Measurements from ENCODE around the gene FOXP1. TPM values are rescaled to one million over a fixed set of nuclear protein-coding genes. Genes with fewer than 3 reads are reported as not detected.

The FOXP1 gene
- total RNA-seq, 2 experiments from 2014 or later, result 66.3 to 68.8 TPM

DNA sequence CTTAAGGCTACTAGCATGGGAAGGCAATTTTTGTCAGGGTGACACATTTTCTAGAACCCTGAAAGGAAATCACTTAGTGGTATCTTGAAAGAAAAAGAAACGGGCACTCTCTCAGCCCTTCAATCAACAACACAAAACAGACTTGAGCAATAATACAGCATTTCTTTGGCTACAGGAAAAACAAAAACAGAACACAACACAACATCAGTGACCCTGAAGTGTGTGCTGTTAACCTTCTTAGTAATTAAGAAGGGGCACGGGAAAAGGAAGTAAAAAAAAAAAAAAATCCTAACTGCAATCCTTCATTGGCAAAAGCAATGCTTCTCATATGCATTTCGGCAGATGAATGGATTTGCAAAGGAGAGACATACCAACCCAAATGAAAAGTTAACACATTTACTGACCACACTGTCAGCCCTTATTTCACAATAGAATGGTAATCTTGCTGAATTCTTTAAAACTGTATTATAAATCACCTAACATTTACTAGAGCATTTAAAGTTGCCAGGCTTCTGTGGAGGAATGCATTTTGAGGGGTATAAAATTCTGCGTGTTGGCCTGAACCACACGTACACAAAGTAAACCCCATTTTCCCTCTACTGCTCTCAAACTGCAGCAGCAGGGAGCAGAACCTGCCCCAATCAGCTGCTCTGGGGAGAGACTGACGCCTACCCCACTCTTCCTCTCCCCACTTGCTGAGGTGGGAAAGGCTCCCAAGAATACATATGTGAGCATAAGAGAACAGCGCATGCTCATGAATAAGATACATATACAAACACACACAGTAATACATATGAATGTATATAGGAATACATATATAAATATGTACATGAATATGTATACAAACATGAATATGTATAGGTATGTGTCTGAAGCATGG lies 198.5 kb downstream of the FOXP1 start:
- CTCF ChIA-PET, result interaction anchor here (0.9 kb wide), 1 partner anchor 69 kb away, joined by 3 read pairs; no protein-coding TSS in a partner anchor
- DNase-seq (no peak), ATAC-seq (no peak)
- Mint-ChIP-seq H3K36me3 (peaks cover 4% of the 10 kb centered on the region), H3K27me3 (no peaks in the 10 kb centered on the region), H3K4me3 (no peak overlapping the region), H3K27ac (no peak overlapping the region), H3K4me1 (peaks cover 36% of the 10 kb centered on the region), H3K9me3 (ENCODE audit: low read depth) (no peaks in the 10 kb centered on the region)

DNA sequence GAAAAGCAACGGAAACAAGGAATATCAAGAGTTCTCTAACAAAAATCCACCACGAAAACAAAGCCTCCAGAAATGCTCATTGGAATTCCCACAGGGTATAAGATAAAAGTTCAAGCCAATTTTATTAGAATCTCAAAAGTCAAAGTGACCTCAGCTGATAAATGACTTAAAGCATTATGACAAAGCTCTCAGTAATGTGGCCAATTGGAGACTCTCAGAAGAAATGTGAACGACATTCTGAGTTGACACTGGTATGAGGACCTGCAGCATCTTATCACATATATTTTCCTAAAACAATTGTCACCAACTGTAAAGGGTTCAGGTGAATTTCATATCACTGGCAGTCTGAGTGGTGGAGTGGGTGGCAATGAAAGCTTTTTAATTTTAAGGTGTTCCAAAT lies 199.1 kb downstream of the FOXP1 start:
- DNase-seq (no peak), ATAC-seq (no peak)
- H3K4me1 Mint-ChIP-seq, result peaks cover 36% of the 10 kb centered on the region
- H3K27me3 Mint-ChIP-seq, result no peaks in the 10 kb centered on the region
- H3K9me3 Mint-ChIP-seq (ENCODE audit: low read depth), result no peaks in the 10 kb centered on the region
- H3K4me3 Mint-ChIP-seq, result no peak overlapping the region
- H3K27ac Mint-ChIP-seq, result no peak overlapping the region
- CTCF ChIA-PET, result interaction anchor here (0.9 kb wide), 1 partner anchor 70 kb away, joined by 3 read pairs; no protein-coding TSS in a partner anchor
- H3K36me3 Mint-ChIP-seq, result peaks cover 4% of the 10 kb centered on the region

DNA sequence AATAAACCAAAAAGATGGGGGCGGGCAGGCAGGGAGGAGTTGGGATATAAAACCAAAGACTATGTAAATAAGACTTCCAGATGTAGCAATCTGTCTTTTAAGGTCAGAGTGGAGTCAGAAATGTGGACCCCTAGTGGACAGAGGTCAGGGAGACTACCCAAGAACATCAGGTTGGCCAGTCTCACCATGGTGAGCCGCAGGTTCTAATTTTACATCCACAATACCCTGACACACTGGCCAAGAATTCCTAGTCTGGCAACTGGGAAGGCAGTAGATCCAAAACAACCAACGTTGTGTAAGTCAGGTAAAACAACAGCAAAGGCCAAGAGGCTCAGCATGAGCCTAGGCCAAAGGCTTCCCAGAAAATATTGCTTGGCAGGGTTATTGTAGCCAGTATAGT lies 203.4 kb downstream of the FOXP1 start:
- CTCF ChIA-PET, result no interaction called here
- no peak overlapping the region for H3K27ac Mint-ChIP-seq
- no peak for ATAC-seq

DNA sequence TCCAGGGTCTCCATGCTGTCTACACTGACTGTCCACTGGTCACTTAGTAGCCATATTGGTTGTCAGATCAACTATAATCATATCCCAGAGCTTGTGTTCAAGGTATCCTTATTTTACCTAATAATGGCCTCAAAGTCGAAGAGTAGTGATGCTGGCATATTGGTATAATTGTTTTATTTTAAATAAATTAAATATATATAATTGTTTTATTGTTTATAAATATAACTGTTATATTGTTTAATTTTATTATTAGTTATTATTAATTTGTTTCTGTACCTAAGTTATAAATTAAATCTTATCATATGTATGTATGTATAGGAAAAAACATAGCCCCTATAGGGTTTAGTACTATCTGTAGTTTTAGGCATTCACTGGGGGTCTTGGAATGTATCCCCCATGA lies 205.0 kb downstream of the FOXP1 start:
- H3K27ac Mint-ChIP-seq, result no peak overlapping the region
- CTCF ChIA-PET, result no interaction called here
- peaks cover 7% of the 10 kb centered on the region for H3K36me3 Mint-ChIP-seq
- no peaks in the 10 kb centered on the region for H3K9me3 Mint-ChIP-seq (ENCODE audit: low read depth)
- no peak overlapping the region for H3K4me3 Mint-ChIP-seq
- peaks cover 5% of the 10 kb centered on the region for H3K27me3 Mint-ChIP-seq
- no peak for DNase-seq
- no peak for ATAC-seq
- peaks cover 22% of the 10 kb centered on the region for H3K4me1 Mint-ChIP-seq

More for the DNA sequence above, 203.4 kb downstream of the FOXP1 start:
- Mint-ChIP-seq H3K36me3 (peaks cover 4% of the 10 kb centered on the region), H3K4me3 (no peak overlapping the region), H3K27me3 (peaks cover 2% of the 10 kb centered on the region), H3K4me1 (peaks cover 32% of the 10 kb centered on the region), H3K9me3 (ENCODE audit: low read depth) (no peaks in the 10 kb centered on the region)
- no peak for DNase-seq

DNA sequence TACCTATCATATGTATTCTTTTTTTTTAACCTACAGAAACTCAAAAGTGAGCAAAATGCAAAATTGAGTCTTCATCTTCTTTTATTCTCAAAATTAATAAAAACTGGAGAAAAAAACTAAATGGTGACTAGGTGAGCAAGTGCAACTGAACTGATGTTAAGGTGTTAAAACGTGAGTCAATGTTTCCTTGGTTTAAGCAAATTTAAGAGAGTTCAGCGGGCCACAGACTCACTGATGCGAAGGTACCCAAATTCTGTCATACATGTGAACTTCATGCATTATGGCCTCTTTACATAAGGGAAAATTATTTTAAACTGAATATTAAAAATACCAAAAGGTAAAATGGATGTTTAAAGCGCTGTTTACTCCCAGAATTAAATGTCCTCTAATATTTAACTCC lies 206.6 kb downstream of the FOXP1 start:
- Mint-ChIP-seq H3K4me3 (no peak overlapping the region), H3K27ac (no peak overlapping the region), H3K9me3 (ENCODE audit: low read depth) (no peaks in the 10 kb centered on the region), H3K27me3 (peaks cover 8% of the 10 kb centered on the region), H3K36me3 (peaks cover 6% of the 10 kb centered on the region), H3K4me1 (peaks cover 25% of the 10 kb centered on the region)
- DNase-seq, result no peak
- CTCF ChIA-PET, result interaction anchor here (1.5 kb wide), 1 partner anchor 10 kb away, joined by 4 read pairs; no protein-coding TSS in a partner anchor
- no peak for ATAC-seq

DNA sequence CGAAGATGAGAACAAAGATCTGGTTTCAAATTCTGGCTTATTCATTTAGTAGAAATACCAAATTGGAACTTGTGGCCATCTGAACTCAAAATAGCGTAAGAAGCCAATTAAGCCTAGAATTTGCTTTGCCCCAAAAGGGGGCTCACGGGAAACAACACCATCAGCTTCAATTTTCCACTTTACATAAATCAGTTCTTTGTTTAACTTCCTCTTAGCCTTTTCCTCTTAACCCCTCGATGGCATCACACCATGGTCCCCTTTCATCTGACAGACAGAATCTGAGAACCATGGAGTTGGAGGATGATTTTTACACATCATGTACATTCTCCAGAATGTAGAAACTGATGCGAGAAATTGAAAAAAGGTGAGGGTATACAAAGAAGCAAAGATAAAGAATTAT lies 207.0 kb downstream of the FOXP1 start:
- H3K36me3 Mint-ChIP-seq, result peaks cover 4% of the 10 kb centered on the region
- H3K4me1 Mint-ChIP-seq, result peaks cover 24% of the 10 kb centered on the region
- H3K27ac Mint-ChIP-seq, result no peak overlapping the region
- ATAC-seq, result no peak
- no peaks in the 10 kb centered on the region for H3K9me3 Mint-ChIP-seq (ENCODE audit: low read depth)
- DNase-seq, result no peak
- H3K27me3 Mint-ChIP-seq, result peaks cover 8% of the 10 kb centered on the region
- CTCF ChIA-PET, result interaction anchor here (1.5 kb wide), 1 partner anchor 10 kb away, joined by 4 read pairs; no protein-coding TSS in a partner anchor
- no peak overlapping the region for H3K4me3 Mint-ChIP-seq

- Mint-ChIP-seq H3K9me3 (ENCODE audit: low read depth) (no peaks in the 10 kb centered on the region), H3K4me3 (no peak overlapping the region), H3K27ac (no peak overlapping the region), H3K4me1 (peaks cover 13% of the 10 kb centered on the region), H3K27me3 (peaks cover 8% of the 10 kb centered on the region), H3K36me3 (peaks cover 3% of the 10 kb centered on the region)
- ATAC-seq (no peak), DNase-seq (no peak)
- CTCF ChIA-PET, result no interaction called here
Measured at GRCh38 chr3:71374582-71374981, 208.9 kb downstream of the FOXP1 start.

DNA sequence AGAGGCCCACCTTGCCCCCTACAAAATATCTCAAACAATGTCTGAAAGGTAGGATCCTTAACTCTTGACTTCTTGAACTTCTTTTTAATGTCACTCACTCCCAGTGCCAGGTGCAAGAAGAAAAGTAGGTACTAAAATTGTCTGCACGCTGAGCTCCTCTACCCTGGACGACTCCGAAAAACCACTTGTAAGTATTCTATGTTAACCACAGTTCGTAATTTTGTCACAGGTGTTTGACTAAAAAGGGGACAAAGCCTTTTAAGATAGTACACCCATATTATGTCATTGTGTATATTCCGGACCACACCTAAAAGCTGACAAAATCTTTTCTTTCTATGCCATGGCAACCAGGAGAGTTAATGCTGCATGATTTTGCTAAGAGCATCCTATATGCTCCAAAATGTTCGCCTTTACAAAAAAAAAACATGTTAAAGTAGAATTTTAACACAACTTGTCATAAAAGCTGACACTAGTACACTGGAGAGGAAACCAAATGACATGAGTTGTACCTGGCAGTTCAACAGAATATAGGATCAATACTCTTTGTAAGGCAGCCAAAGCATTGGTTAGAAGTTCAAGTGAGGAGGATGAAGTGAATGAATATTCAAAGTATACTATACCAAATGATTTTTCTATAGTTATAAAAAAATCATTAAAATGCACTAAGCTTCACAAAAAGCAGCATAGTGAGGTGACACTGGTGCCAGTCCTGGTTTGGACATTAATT lies 210.5 kb downstream of the FOXP1 start:
- CTCF ChIA-PET, result interaction anchor here (0.9 kb wide), 1 partner anchor 214 kb away, joined by 3 read pairs; no protein-coding TSS in a partner anchor

DNA sequence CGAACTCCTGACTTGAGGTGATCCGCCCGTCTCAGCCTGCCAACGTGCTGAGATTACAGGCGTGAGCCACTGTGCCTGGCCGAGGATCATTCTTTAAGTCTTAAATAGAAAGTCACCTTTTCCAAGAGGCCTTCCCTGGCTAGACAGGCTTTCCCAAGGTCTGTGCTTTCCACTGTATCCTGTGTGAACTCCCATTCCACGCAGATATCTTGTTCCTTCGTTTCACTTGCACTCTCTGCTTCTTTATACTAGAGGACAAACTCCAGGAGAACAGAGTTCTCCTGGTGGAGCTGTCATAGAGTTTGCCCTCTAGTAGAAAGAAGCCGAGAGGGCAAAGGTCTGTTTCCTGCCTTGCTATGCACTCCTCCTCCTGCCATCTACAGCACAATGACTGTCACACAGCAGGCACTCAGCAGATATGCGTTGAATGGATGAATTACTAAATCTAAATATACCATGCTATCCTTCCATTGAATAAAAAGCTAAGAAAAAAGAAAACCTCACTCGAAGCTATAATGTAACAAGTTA lies 211.2 kb downstream of the FOXP1 start:
- Mint-ChIP-seq H3K36me3 (peaks cover 3% of the 10 kb centered on the region), H3K27ac (no peak overlapping the region), H3K4me3 (no peak overlapping the region), H3K27me3 (peaks cover 8% of the 10 kb centered on the region), H3K4me1 (peaks cover 13% of the 10 kb centered on the region), H3K9me3 (ENCODE audit: low read depth) (no peaks in the 10 kb centered on the region)
- ATAC-seq (no peak), DNase-seq (no peak)
- CTCF ChIA-PET, result no interaction called here

More for the DNA sequence above, 210.5 kb downstream of the FOXP1 start:
- Mint-ChIP-seq H3K9me3 (ENCODE audit: low read depth) (no peaks in the 10 kb centered on the region), H3K36me3 (peaks cover 3% of the 10 kb centered on the region), H3K27ac (no peak overlapping the region), H3K4me3 (no peak overlapping the region), H3K27me3 (peaks cover 8% of the 10 kb centered on the region), H3K4me1 (peaks cover 13% of the 10 kb centered on the region)
- no peak for DNase-seq
- ATAC-seq, result no peak

GRCh38 chr3:71371282-71371681 lies 212.2 kb downstream of the FOXP1 start:
- Mint-ChIP-seq H3K27me3 (peaks cover 8% of the 10 kb centered on the region), H3K9me3 (ENCODE audit: low read depth) (no peaks in the 10 kb centered on the region), H3K27ac (no peak overlapping the region), H3K4me1 (peaks cover 13% of the 10 kb centered on the region), H3K4me3 (no peak overlapping the region), H3K36me3 (peaks cover 3% of the 10 kb centered on the region)
- no peak for ATAC-seq
- CTCF ChIA-PET, result no interaction called here
- DNase-seq, result no peak

- Mint-ChIP-seq H3K4me1 (peaks cover 13% of the 10 kb centered on the region), H3K27ac (no peak overlapping the region), H3K4me3 (no peak overlapping the region), H3K27me3 (peaks cover 12% of the 10 kb centered on the region), H3K9me3 (ENCODE audit: low read depth) (no peaks in the 10 kb centered on the region), H3K36me3 (peaks cover 3% of the 10 kb centered on the region)
- CTCF ChIA-PET, result no interaction called here
- ATAC-seq (no peak), DNase-seq (no peak)
Measured at GRCh38 chr3:71370467-71370866, 213.1 kb downstream of the FOXP1 start.

DNA sequence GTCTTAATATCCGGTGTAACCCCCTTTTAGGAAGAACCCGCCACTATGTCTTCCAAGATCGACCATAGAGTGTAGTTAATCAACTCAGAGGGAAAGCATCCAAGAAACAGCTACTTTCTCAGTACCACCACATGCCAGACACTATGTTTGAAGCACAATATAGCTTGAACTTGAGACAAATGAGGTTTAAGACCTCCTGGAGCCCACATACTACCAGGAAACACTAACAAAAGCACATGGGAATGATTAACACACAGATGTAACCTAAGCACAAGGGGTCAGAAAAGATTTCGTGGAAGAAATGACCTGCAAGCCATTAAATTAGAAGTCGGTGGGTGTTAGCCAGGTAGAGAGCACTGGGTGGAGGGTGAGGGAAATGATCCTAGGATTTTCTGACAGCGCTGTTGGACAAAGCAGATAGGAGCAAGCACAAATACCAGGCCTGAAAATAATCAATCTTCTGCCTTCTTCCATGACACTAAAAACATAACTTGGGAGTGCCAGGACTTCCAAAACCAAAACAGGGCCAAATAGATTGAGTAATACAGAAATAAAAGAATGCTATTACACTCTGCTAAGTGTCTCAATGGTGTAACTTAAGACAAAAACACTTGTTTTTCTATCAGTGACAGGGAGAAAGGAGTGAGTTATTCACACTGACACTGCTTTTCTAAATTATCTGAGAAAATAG lies 213.7 kb downstream of the FOXP1 start:
- no peak for ATAC-seq
- no peak overlapping the region for H3K27ac Mint-ChIP-seq
- H3K36me3 Mint-ChIP-seq, result peaks cover 2% of the 10 kb centered on the region
- DNase-seq, result no peak
- peaks cover 13% of the 10 kb centered on the region for H3K4me1 Mint-ChIP-seq
- H3K27me3 Mint-ChIP-seq, result peaks cover 9% of the 10 kb centered on the region
- CTCF ChIA-PET, result interaction anchor here (0.9 kb wide), 1 partner anchor 60 kb away, joined by 3 read pairs; no protein-coding TSS in a partner anchor
- H3K9me3 Mint-ChIP-seq (ENCODE audit: low read depth), result no peaks in the 10 kb centered on the region
- H3K4me3 Mint-ChIP-seq, result no peak overlapping the region

GRCh38 chr3:71366988-71367604 lies 216.4 kb downstream of the FOXP1 start:
- no peak for DNase-seq
- H3K27me3 Mint-ChIP-seq, result peaks cover 4% of the 10 kb centered on the region
- no peaks in the 10 kb centered on the region for H3K36me3 Mint-ChIP-seq
- H3K9me3 Mint-ChIP-seq (ENCODE audit: low read depth), result no peaks in the 10 kb centered on the region
- ATAC-seq, result no peak
- CTCF ChIA-PET, result no interaction called here
- H3K4me1 Mint-ChIP-seq, result no peaks in the 10 kb centered on the region
- no peak overlapping the region for H3K4me3 Mint-ChIP-seq
- no peak overlapping the region for H3K27ac Mint-ChIP-seq
